Left colon (tissue), 2 donors: ENCODE measurements around the gene PRMT3. TPM values are rescaled to one million over a fixed set of nuclear protein-coding genes. Genes with fewer than 3 reads are reported as not detected.
"Not testable (repeated sequence)": the region's sequence is repeated elsewhere in the genome, so short reads cannot be mapped to it uniquely, and the experiment has no call there.

ENCODE experiments used
- ATAC-seq: fragments of 200-7000 bp; cut with Tn5 transposase; one replicate; pipeline ENCODE4 v1.9.1; 2020; ENCODE audit warnings: mild to moderate bottlenecking, moderate library complexity
- DNase-seq, 2 donors: peaks; one replicate each; pipeline ENCODE4 v3.0.0-alpha.2; 2020
- intact Hi-C, 2 donors: fragments of 100-400 bp; cut with DNase I in 1 of 2; cut with micrococcal nuclease in 1 of 2; formaldehyde crosslinking; loops; one replicate each; pipeline versions ENCODE4 v1.11.2 to v1.14.0; 2022; cut with DNase I, micrococcal nuclease
- total RNA-seq, 2 donors: library from RNA; stranded (reverse); fragmentation: NEBNext Ultra II Directional; extraction: Animal tissue kit (Norgen Biotek cat#: 25700); gene quantifications; one replicate each; pipeline ENCODE4 v1.2.1, GENCODE V29; 2021
- donor health status: DM: no; HTN: no; CAD: no.
- donor health status: DM: yes; HTN: yes; CAD: no.

PRMT3 gene
- total RNA-seq, 2 donors from 2014 or later, result 9.4 to 11.1 TPM

DNA sequence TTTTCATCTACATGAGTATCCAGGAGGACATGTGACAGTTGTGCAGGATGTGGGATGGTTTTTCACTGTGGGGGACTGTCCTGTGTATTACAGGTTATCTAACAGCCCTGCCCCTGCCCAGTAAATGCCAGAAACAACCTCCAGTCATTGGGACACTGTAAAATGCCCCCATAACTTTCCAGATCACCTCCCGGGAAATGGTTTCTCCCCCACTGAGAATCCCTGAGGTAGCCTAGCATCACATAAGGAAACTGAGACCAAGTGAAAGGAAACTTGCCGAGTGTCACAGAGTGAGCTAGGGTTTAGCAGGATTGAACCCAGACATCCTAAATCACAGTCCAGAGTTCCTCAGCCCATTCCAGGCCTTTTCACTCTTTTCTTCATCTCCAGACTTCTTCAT, 163.6 kb downstream of the PRMT3 start:
- ATAC-seq (no peak), DNase-seq (no peak)
- intact Hi-C loops, result no loop called here

DNA sequence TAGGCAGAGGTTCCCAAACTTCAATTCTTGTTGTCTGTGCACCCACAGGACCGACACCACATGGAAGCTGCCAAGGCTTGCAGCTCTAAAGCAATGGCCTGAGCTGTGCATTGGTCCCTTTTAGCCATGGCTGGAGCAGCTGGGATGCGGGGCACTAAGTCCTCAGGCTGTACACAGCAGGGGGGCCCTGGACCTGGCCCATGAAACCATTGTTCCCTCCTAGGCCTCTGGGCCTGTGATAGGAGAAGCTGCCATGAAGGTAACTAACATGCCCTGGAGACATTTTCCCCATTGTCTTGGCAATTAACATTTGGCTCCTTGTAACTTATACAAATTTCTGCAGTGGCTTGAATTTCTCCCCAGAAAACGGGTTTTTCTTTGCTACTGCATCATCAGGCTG, 168.3 kb downstream of the PRMT3 start:
- intact Hi-C loops, result no loop called here
- DNase-seq (no peak), ATAC-seq (no peak)

DNA sequence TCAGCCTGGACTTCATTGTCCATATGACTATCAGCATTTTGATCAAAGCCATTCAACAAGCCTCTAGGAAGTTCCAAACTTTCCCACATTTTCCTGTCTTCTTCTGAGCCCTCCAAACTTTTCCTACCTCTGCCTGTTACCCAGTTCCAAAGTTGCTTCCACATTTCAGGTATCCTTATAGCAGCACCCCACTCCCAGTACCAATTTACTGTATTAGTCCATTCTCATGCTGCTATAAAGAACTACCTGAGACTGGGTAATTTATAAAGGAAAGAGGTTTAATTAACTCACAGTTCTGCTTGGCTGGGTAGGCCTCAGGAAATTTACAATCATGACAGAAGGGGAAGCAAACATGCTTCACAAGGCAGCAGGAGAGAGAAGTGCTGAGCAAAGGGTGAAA, 168.9 kb downstream of the PRMT3 start:
- intact Hi-C loops, ATAC-seq, DNase-seq: not testable (repeated sequence)

DNA sequence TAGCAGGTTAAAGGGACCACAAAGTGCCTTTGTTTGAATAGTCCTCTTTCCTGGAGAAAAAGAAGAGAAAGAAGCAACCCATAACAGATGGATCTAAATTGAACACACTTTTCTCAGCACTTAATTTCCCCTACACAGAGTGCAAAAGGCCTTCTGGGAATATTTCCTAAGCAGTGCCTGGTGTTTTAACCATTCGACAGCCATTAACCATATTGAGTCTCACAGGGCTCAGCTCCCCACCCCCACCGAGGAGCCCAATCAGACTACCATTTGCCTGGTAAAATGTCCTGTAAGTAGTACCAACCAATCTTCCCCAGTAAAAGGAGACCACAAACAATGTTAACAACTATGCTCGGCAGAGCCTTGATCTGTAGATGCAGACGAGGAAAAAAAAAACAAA, 171.2 kb downstream of the PRMT3 start:
- intact Hi-C loops, result no loop called here
- no peak for DNase-seq
- ATAC-seq, result no peak

Other genes with a start within 250 kb of the PRMT3 start
- gene DBX1, start 227.2 kb upstream of the PRMT3 start, total RNA-seq, result not detected
- gene HTATIP2, start 24.0 kb upstream of the PRMT3 start, total RNA-seq, result 100 to 1,000 TPM; 126 to 143 TPM
- not detected for gene SLC6A5, start 211.9 kb downstream of the PRMT3 start, total RNA-seq